Endothelial cell of umbilical vein (primary cell): Measurements from ENCODE around the gene MRPL34. TPM values are rescaled to one million over a fixed set of nuclear protein-coding genes. Genes with fewer than 3 reads are reported as not detected.

Experiments
- BruUV-seq: library from RNA; stranded (reverse); fragments of 400-500 nt; replicated peaks from 2 replicates; lab custom pipeline; 2021; lab: Mats Ljungman, UMichigan
- CTCF ChIA-PET: fragments of 300-600, 350-600 bp; sonication (Branson Sonifier 250); formaldehyde crosslinking; loops from one replicate; lab custom pipeline; 2021; ENCODE audit warnings: antibody characterized with exemption, inconsistent platforms; lab: Charles Lee
- POLR2A ChIA-PET: fragments of 300-600, 350-600 bp; sonication (Branson Sonifier 250); formaldehyde crosslinking; loops from one replicate; lab custom pipeline; 2021; ENCODE audit warnings: antibody characterized with exemption, inconsistent platforms; lab: Charles Lee
- DNase-seq: peaks from one replicate; pipeline ENCODE4 v3.0.0-alpha.2; 2011; ENCODE audit warnings: low read depth, low spot score
- FAIRE-seq: peaks from 2 replicates; lab custom pipeline; 2011; peaks lifted over from hg19 to GRCh38; lab: Jason Lieb, UNC
- H2AFZ ChIP-seq: 2 replicates; pipeline ENCODE4 v1.6.0; 2012; ENCODE audit warnings: low read depth, low read length, control low read depth, inconsistent platforms
- H3K27ac ChIP-seq: 2 replicates; pipeline ENCODE4 v1.5.1; 2011; ENCODE audit warnings: low read depth, mild to moderate bottlenecking, control low read depth, low read length, moderate library complexity; ENCODE audit not compliant: insufficient read depth
- H3K27me3 ChIP-seq, 2 experiments: 2 replicates each; pipeline versions ENCODE4 v1.6.0 to v1.6.1; 2011; ENCODE audit warnings: low read length in 2 of 2, mixed read lengths in 1 of 2; ENCODE audit not compliant: control insufficient read depth in 2 of 2, insufficient read depth in 2 of 2
- H3K36me3 ChIP-seq, 2 experiments: 2 replicates in 1 of 2; 3 replicates in 1 of 2; pipeline ENCODE4 v1.5.1; 2011; ENCODE audit warnings: low read length in 2 of 2, mild to moderate bottlenecking in 1 of 2, moderate library complexity in 1 of 2; ENCODE audit not compliant: control insufficient read depth in 2 of 2, insufficient read depth in 2 of 2; ENCODE audit errors: extremely low read depth in 1 of 2
- H3K4me1 ChIP-seq: 3 replicates; pipeline ENCODE4 v1.5.1; 2011; ENCODE audit warnings: mild to moderate bottlenecking, low read length; ENCODE audit not compliant: control insufficient read depth, insufficient read depth; ENCODE audit errors: extremely low read depth
- H3K4me2 ChIP-seq: 2 replicates; pipeline ENCODE4 v1.6.1; 2011; ENCODE audit warnings: low read length, control low read depth, mixed read lengths; ENCODE audit not compliant: insufficient read depth
- H3K4me3 ChIP-seq, 3 experiments: fragments of 200-600 bp in 1 of 3; sonication (generic), shearing (Covaris generic) in 1 of 3; replicated peaks in 1 of 3; 2 replicates each; pipeline ENCODE4 v1.5.1; 2011 to 2016; ENCODE audit warnings: control low read depth in 3 of 3, low read length in 3 of 3, mild to moderate bottlenecking in 2 of 3, inconsistent platforms in 1 of 3, low read depth in 1 of 3, moderate library complexity in 1 of 3; ENCODE audit not compliant: insufficient read depth in 1 of 3
- H3K79me2 ChIP-seq: 2 replicates; pipeline ENCODE4 v1.6.0; 2012; ENCODE audit warnings: low read length, inconsistent platforms; ENCODE audit not compliant: control insufficient read depth, insufficient read depth
- H3K9ac ChIP-seq: replicated peaks from 2 replicates; pipeline ENCODE3; 2011; ENCODE audit warnings: low read length, control low read depth; ENCODE audit not compliant: insufficient read depth; ENCODE audit errors: extremely low read depth
- H3K9me1 ChIP-seq: replicated peaks from 3 replicates; pipeline ENCODE4 v1.6.0; 2011; ENCODE audit warnings: mild to moderate bottlenecking, low read length; ENCODE audit not compliant: control insufficient read depth, insufficient read depth; ENCODE audit errors: extremely low read depth
- H3K9me3 ChIP-seq: replicated peaks from 2 replicates; pipeline ENCODE4 v1.5.1; 2012; ENCODE audit warnings: low read length, inconsistent platforms; ENCODE audit not compliant: control insufficient read depth, insufficient read depth
- H4K20me1 ChIP-seq: replicated peaks from 2 replicates; pipeline ENCODE3; 2011; ENCODE audit warnings: mild to moderate bottlenecking, low read length; ENCODE audit not compliant: control insufficient read depth, insufficient read depth; ENCODE audit errors: extremely low read depth
- CTCF ChIP-seq, 2 donors: IDR thresholded peaks; 1 replicate in 1 of 2; 2 replicates in 1 of 2; pipeline ENCODE4 v1.5.1; 2011; ENCODE audit warnings: low read length in 2 of 2, mild to moderate bottlenecking in 2 of 2, moderate library complexity in 2 of 2, control low read depth in 1 of 2, inconsistent platforms in 1 of 2, low read depth in 1 of 2; ENCODE audit not compliant: insufficient read depth in 1 of 2; ENCODE audit errors: extremely low read depth in 1 of 2
- FOS ChIP-seq: IDR thresholded peaks from 2 replicates; pipeline ENCODE4 v1.6.1; 2011; ENCODE audit warnings: mild to moderate bottlenecking, low read length, moderate library complexity, borderline replicate concordance; ENCODE audit not compliant: insufficient read depth
- GATA2 ChIP-seq: IDR thresholded peaks from 2 replicates; pipeline ENCODE4 v1.7.0; 2011; ENCODE audit warnings: low read depth, mild to moderate bottlenecking, moderate library complexity, mixed read lengths, low read length; ENCODE audit not compliant: insufficient read length, insufficient read depth
- JUN ChIP-seq: IDR thresholded peaks from 2 replicates; pipeline ENCODE4 v1.6.1; 2011; ENCODE audit warnings: borderline replicate concordance, low read depth; ENCODE audit not compliant: insufficient read length, insufficient read depth
- MAX ChIP-seq: IDR thresholded peaks from 2 replicates; pipeline ENCODE4 v1.6.1; 2011; ENCODE audit not compliant: insufficient read depth, insufficient read length
- MYC ChIP-seq: IDR thresholded peaks from one replicate; pipeline ENCODE4 v1.6.1; 2011; ENCODE audit warnings: mild to moderate bottlenecking, low read depth, low read length
- POLR2A ChIP-seq: IDR thresholded peaks from 2 replicates; pipeline ENCODE4 v1.6.1; 2012; ENCODE audit warnings: low read depth, mild to moderate bottlenecking, control low read depth, low read length
- POLR2AphosphoS5 ChIP-seq: IDR thresholded peaks from 2 replicates; pipeline ENCODE4 v1.6.1; 2012; ENCODE audit warnings: low read depth, mild to moderate bottlenecking, control low read depth, low read length, moderate library complexity; ENCODE audit not compliant: insufficient read depth
- dilution Hi-C: fragments of 300-500 bp; cut with MboI; formaldehyde crosslinking; loops from one replicate; pipeline ENCODE4 v1.15.0; 2019; ENCODE audit warnings: low sequenced_read_pairs; ENCODE audit not compliant: extremely low pct_ligation_motif_present
- intact Hi-C: fragments of 100-400 bp; cut with micrococcal nuclease; formaldehyde crosslinking; loops from one replicate; pipeline ENCODE4 v1.10.0; 2022
- polyA plus RNA-seq, 4 experiments: library from polyadenylated mRNA; depleted of rRNA in 3 of 4; stranded (reverse) in 3 of 4; unstranded in 1 of 4; fragments of >200 nt; gene quantifications; 2 replicates each; pipeline versions ENCODE4 v1.2.1 to v1.2.3, GENCODE V29; 2011 to 2012; ENCODE audit warnings: missing spikeins in 1 of 4
- total RNA-seq: library from RNA; stranded (reverse); gene quantifications from 2 replicates; pipeline ENCODE4 v1.2.3, GENCODE V29; 2021

MRPL34 gene
- total and polyA plus RNA-seq, 2 donors (not counting 3 experiments of a cell fraction or from before 2014, with no cell fraction given), result 45.5 to 55.7 TPM

- Histone ChIP-seq H3K9ac (no peak overlapping the region), H3K4me3 (no peak overlapping the region), H2AFZ (no peak overlapping the region), H3K27me3 (no peaks in the 10 kb centered on the region), H3K4me2 (no peak overlapping the region), H3K4me1 (peaks cover 9% of the 10 kb centered on the region), H3K36me3 (no peaks in the 10 kb centered on the region), H3K27ac (no peak overlapping the region), H3K79me2 (no peaks in the 10 kb centered on the region), H3K9me1 (no peaks in the 10 kb centered on the region), H3K9me3 (no peaks in the 10 kb centered on the region), H4K20me1 (no peaks in the 10 kb centered on the region)
- dilution Hi-C loops, result no loop called here
- intact Hi-C loops, result no loop called here
- DNase-seq, result no peak
- ChIA-PET CTCF (interaction anchor here (1.3 to 3.3 kb wide), 2 partner anchors 10 to 87 kb away, joined by 6 to 70 read pairs; no protein-coding TSS in a partner anchor), POLR2A (no interaction called here)
- FAIRE-seq, result no peak
- BruUV-seq, result no TSS peak
- TF ChIP-seq CTCF (IDR thresholded peaks at IDR 0.05; ENCODE audit: extremely low read depth in 1 of 2, insufficient read depth in 1 of 2, low read depth in 1 of 2, low read length in 2 of 2) (no peak), FOS (no peak), JUN (no peak), MYC (no peak), POLR2A (no peak), POLR2AphosphoS5 (no peak), MAX (no peak), GATA2 (no peak)
These were observed 1.8 kb upstream of the MRPL34 start for GRCh38 chr19:17303940-17304267.
